Measurements from ENCODE around the gene RNF31. TPM values are rescaled to one million over a fixed set of nuclear protein-coding genes. Genes with fewer than 3 reads are reported as not detected.

RNF31 gene
- total RNA-seq, 5 donors from 2014 or later (not counting 1 experiment from before 2014, with no cell fraction given) = 67.7 to 131 (median 100) TPM

GRCh38 chr14:24115422-24116127 lies 31.7 kb upstream of the RNF31 start:
- 3% methylated on average over 10 of the region's 14 CpGs for WGBS (ENCODE audit: insufficient coverage)
- ChIA-PET POLR2A (interaction anchor here (0.6 to 2.4 kb wide), 21 partner anchors 8 to 1278 kb away, joined by 3 to 23 read pairs (median 5); partner anchors contain the start of genes IPO4 (in 2 of the 2), PSME2 (in 2 of the 2), RNF31 (in 2 of the 2) and EMC9 (in 1 of the 2)), CTCF (interaction anchor here (0.6 to 2.6 kb wide), 15 partner anchors 16 to 321 kb away, joined by 3 to 24 read pairs (median 5); partner anchors contain the start of genes IRF9 (in 2 of the 2), DHRS4 (in 1 of the 2), EMC9 (in 1 of the 2) and FITM1 (in 1 of the 2))
- peak overlapping the region; percentile 99 for H3K27ac ChIP-seq (ENCODE audit: low read length)
- Mint-ChIP-seq H3K36me3 (peaks cover 41% of the 10 kb centered on the region), H3K27me3 (no peaks in the 10 kb centered on the region), H3K9me3 (no peaks in the 10 kb centered on the region), H3K4me1 (peaks cover 30 to 40% (median 31%) of the 10 kb centered on the region in 3 donors), H3K27ac (peak overlapping the region; percentile 98), H3K4me3 (peak overlapping the region; percentile 90 to 94 (median 93))
- H3K4me1 ChIP-seq (ENCODE audit: control insufficient read depth in 1 of 2, extremely low read depth in 1 of 2, insufficient read depth in 2 of 2, low read length in 2 of 2) = peaks cover 12 to 31% of the 10 kb centered on the region in 2 experiments
- H3K9me3 ChIP-seq = no peaks in the 10 kb centered on the region
- H3K36me3 ChIP-seq (ENCODE audit: control insufficient read depth in 2 of 2, extremely low read depth in 1 of 2, insufficient read depth in 1 of 2, low read length in 1 of 2) = peaks cover 0 to 42% of the 10 kb centered on the region in 2 donors
- no peak for DNase-seq
- peak overlapping the region; percentile 94 to 99 for H3K4me3 ChIP-seq (ENCODE audit: control insufficient read depth in 1 of 2, extremely low read depth in 1 of 2, low read length in 1 of 2)
- no peak for ATAC-seq (replicated peaks in 1 of 4)
- no peaks in the 10 kb centered on the region for H3K27me3 ChIP-seq (replicated peaks in 1 of 2; ENCODE audit: control insufficient read depth in 2 of 2, extremely low read depth in 1 of 2, insufficient read depth in 2 of 2, low read length in 1 of 2)

- ChIA-PET CTCF (interaction anchor here (0.6 to 2.5 kb wide), 6 partner anchors 10 to 1461 kb away, joined by 3 to 20 read pairs (median 4); partner anchors contain the start of gene IRF9 (in 2 of the 2)), POLR2A (interaction anchor here (0.6 to 2.2 kb wide), 8 partner anchors 10 to 126 kb away, joined by 3 to 10 read pairs (median 4); partner anchors contain the start of genes IRF9 (in 1 of the 2), PSME2 (in 1 of the 2) and TINF2 (in 1 of the 2))
- peaks cover 44% of the 10 kb centered on the region for H3K36me3 Mint-ChIP-seq
Measured at GRCh38 chr14:24116128-24116814, 31.0 kb upstream of the RNF31 start.

GRCh38 chr14:24117179-24117578 lies 30.1 kb upstream of the RNF31 start:
- H3K4me3 Mint-ChIP-seq = peak overlapping the region in 1 of 3 donors; percentile 94
- WGBS (ENCODE audit: insufficient coverage) = 100% methylated on average over 1 of the region's 6 CpGs
- Histone ChIP-seq H3K9me3 (no peaks in the 10 kb centered on the region), H3K4me1 (ENCODE audit: control insufficient read depth in 1 of 2, extremely low read depth in 1 of 2, insufficient read depth in 2 of 2, low read length in 2 of 2) (peaks cover 12 to 31% of the 10 kb centered on the region in 2 experiments), H3K27ac (ENCODE audit: low read length) (no peak overlapping the region), H3K27me3 (replicated peaks in 1 of 2; ENCODE audit: control insufficient read depth in 2 of 2, extremely low read depth in 1 of 2, insufficient read depth in 2 of 2, low read length in 1 of 2) (no peaks in the 10 kb centered on the region), H3K4me3 (ENCODE audit: control insufficient read depth in 1 of 2, extremely low read depth in 1 of 2, low read length in 1 of 2) (no peak overlapping the region), H3K36me3 (ENCODE audit: control insufficient read depth in 2 of 2, extremely low read depth in 1 of 2, insufficient read depth in 1 of 2, low read length in 1 of 2) (peaks cover 0 to 57% of the 10 kb centered on the region in 2 donors)
- no peaks in the 10 kb centered on the region for H3K27me3 Mint-ChIP-seq
- H3K4me1 Mint-ChIP-seq = peaks cover 29 to 39% (median 30%) of the 10 kb centered on the region in 3 donors
- DNase-seq (no peak), ATAC-seq (replicated peaks in 1 of 4) (no peak)
- no peaks in the 10 kb centered on the region for H3K9me3 Mint-ChIP-seq
- ChIA-PET CTCF (interaction anchor here (0.9 to 1.3 kb wide), 4 partner anchors 9 to 45 kb away, joined by 3 to 5 read pairs (median 4); partner anchors contain the start of gene IRF9 (in 1 of the 2)), POLR2A (interaction anchor here (0.5 to 0.9 kb wide), 3 partner anchors 9 to 161 kb away, joined by 3 to 7 read pairs (median 4); partner anchors contain the start of gene IRF9 (in 1 of the 2))
- H3K36me3 Mint-ChIP-seq = peaks cover 49% of the 10 kb centered on the region
- H3K27ac Mint-ChIP-seq = no peak overlapping the region

More at GRCh38 chr14:24116128-24116814, 31.0 kb upstream of the RNF31 start:
- Mint-ChIP-seq H3K27me3 (no peaks in the 10 kb centered on the region), H3K9me3 (no peaks in the 10 kb centered on the region), H3K4me3 (peak overlapping the region; percentile 90 to 94 (median 93)), H3K27ac (peak overlapping the region; percentile 98), H3K4me1 (peaks cover 29 to 39% (median 30%) of the 10 kb centered on the region in 3 donors)
- Histone ChIP-seq H3K27me3 (replicated peaks in 1 of 2; ENCODE audit: control insufficient read depth in 2 of 2, extremely low read depth in 1 of 2, insufficient read depth in 2 of 2, low read length in 1 of 2) (no peaks in the 10 kb centered on the region), H3K4me1 (ENCODE audit: control insufficient read depth in 1 of 2, extremely low read depth in 1 of 2, insufficient read depth in 2 of 2, low read length in 2 of 2) (peaks cover 12 to 31% of the 10 kb centered on the region in 2 experiments), H3K36me3 (ENCODE audit: control insufficient read depth in 2 of 2, extremely low read depth in 1 of 2, insufficient read depth in 1 of 2, low read length in 1 of 2) (peaks cover 0 to 49% of the 10 kb centered on the region in 2 donors), H3K27ac (ENCODE audit: low read length) (no peak overlapping the region), H3K9me3 (no peaks in the 10 kb centered on the region), H3K4me3 (ENCODE audit: control insufficient read depth in 1 of 2, extremely low read depth in 1 of 2, low read length in 1 of 2) (peak overlapping the region; percentile 94 to 99)
- DNase-seq = no peak
- ATAC-seq (replicated peaks in 1 of 4) = no peak
- WGBS (ENCODE audit: insufficient coverage) = 67% methylated on average over 1 of the region's 6 CpGs

- no peak overlapping the region for H3K27ac Mint-ChIP-seq
- WGBS (ENCODE audit: insufficient coverage) = 86% methylated on average over 4 of the region's 6 CpGs
- no peaks in the 10 kb centered on the region for H3K27me3 Mint-ChIP-seq
- H3K9me3 Mint-ChIP-seq = no peaks in the 10 kb centered on the region
- Histone ChIP-seq H3K4me3 (ENCODE audit: control insufficient read depth in 1 of 2, extremely low read depth in 1 of 2, low read length in 1 of 2) (no peak overlapping the region), H3K27me3 (replicated peaks in 1 of 2; ENCODE audit: control insufficient read depth in 2 of 2, extremely low read depth in 1 of 2, insufficient read depth in 2 of 2, low read length in 1 of 2) (no peaks in the 10 kb centered on the region), H3K27ac (ENCODE audit: low read length) (no peak overlapping the region), H3K4me1 (ENCODE audit: control insufficient read depth in 1 of 2, extremely low read depth in 1 of 2, insufficient read depth in 2 of 2, low read length in 2 of 2) (peaks cover 12 to 24% of the 10 kb centered on the region in 2 experiments), H3K9me3 (no peaks in the 10 kb centered on the region), H3K36me3 (ENCODE audit: control insufficient read depth in 2 of 2, extremely low read depth in 1 of 2, insufficient read depth in 1 of 2, low read length in 1 of 2) (peaks cover 3 to 81% of the 10 kb centered on the region in 2 donors)
- CTCF ChIA-PET = interaction anchor here in 1 of 2 donors (0.6 kb wide), 3 partner anchors 11 to 1137 kb away, joined by 3 to 5 read pairs (median 3); partner anchors contain the start of gene AJUBA
- H3K36me3 Mint-ChIP-seq = peaks cover 68% of the 10 kb centered on the region
- no peak overlapping the region for H3K4me3 Mint-ChIP-seq
- peaks cover 29 to 37% (median 30%) of the 10 kb centered on the region in 3 donors for H3K4me1 Mint-ChIP-seq
- POLR2A ChIA-PET = interaction anchor here in 1 of 2 donors (0.6 kb wide), 1 partner anchor 43 kb away, joined by 3 read pairs; no protein-coding TSS in a partner anchor
- DNase-seq (no peak), ATAC-seq (replicated peaks in 1 of 4) (no peak)
Measured at GRCh38 chr14:24119691-24120090, 27.6 kb upstream of the RNF31 start.

- peaks cover 3 to 80% of the 10 kb centered on the region in 2 donors for H3K36me3 ChIP-seq (ENCODE audit: control insufficient read depth in 2 of 2, extremely low read depth in 1 of 2, insufficient read depth in 1 of 2, low read length in 1 of 2)
- no peak overlapping the region for H3K4me3 ChIP-seq (ENCODE audit: control insufficient read depth in 1 of 2, extremely low read depth in 1 of 2, low read length in 1 of 2)
- WGBS (ENCODE audit: insufficient coverage) = 90% methylated on average over 3 of the region's 8 CpGs
- H3K27me3 ChIP-seq (replicated peaks in 1 of 2; ENCODE audit: control insufficient read depth in 2 of 2, extremely low read depth in 1 of 2, insufficient read depth in 2 of 2, low read length in 1 of 2) = no peaks in the 10 kb centered on the region
- no peak overlapping the region for H3K27ac ChIP-seq (ENCODE audit: low read length)
- Mint-ChIP-seq H3K36me3 (peaks cover 61% of the 10 kb centered on the region), H3K4me1 (peaks cover 17 to 25% (median 18%) of the 10 kb centered on the region in 3 donors), H3K27me3 (no peaks in the 10 kb centered on the region), H3K4me3 (no peak overlapping the region), H3K27ac (no peak overlapping the region), H3K9me3 (no peaks in the 10 kb centered on the region)
- ChIA-PET POLR2A (no interaction called here), CTCF (interaction anchor here in 1 of 2 donors (1.7 kb wide), 1 partner anchor 13 kb away, joined by 6 read pairs; no protein-coding TSS in a partner anchor)
- DNase-seq = no peak
- ATAC-seq (replicated peaks in 1 of 4) = no peak
- no peaks in the 10 kb centered on the region for H3K9me3 ChIP-seq
- peaks cover 6 to 14% of the 10 kb centered on the region in 2 experiments for H3K4me1 ChIP-seq (ENCODE audit: control insufficient read depth in 1 of 2, extremely low read depth in 1 of 2, insufficient read depth in 2 of 2, low read length in 2 of 2)
Measured at GRCh38 chr14:24121210-24121609, 26.1 kb upstream of the RNF31 start.
